Middle frontal gyrus (tissue), 1 donor: Measurements from ENCODE around the gene NCF4.

Experiments
- DNase-seq: peaks from one replicate; pipeline ENCODE4 v3.0.0-alpha.2; 2015; ENCODE audit warnings: low spot score; ENCODE audit errors: extremely low spot score

The NCF4 gene

GRCh38 chr22:36894266-36894665 is 33.5 kb downstream of the NCF4 start:
- DNase-seq: no peak

DNA sequence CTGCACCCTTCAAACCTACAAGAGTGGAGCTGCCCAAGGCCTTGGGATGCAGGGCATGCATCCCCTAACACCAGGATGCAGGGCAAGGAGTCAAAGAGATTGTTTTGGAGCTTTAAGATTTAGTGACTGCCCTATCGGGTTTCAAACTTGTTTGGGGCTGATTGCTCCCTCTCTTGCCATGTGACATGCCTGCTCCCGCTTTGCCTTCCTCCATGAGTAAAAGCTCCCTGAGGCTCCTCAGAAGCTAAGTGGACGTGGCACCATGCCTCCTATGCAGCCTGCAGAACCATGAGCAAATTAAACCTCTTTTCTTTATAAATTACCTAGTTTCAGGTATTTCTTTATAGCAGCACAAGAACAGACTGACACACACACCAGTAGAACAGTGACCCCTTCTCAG is 36.8 kb downstream of the NCF4 start:
- DNase-seq: no peak

DNA sequence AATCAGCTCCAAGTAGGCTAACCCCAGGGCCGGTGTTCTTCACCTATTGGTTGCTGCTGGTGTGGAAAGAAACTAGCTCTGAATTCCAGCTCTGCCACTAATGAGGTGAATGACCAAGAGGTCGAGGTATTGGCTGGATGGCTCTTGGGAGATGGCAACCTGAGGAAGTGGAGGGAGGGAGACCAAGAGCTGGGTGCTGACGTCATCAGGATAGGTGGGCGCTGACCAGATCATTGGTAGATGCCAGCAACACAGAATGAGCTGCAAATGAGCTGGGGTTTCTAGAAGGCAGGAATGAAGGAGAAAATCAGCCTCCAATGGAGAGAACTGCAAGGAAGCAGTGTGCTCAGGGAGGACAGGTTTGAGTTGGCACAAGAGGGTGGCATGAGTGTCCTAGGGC is 37.9 kb downstream of the NCF4 start:
- no peak for DNase-seq

- DNase-seq: no peak
Measured at GRCh38 chr22:36899498-36899897, 38.7 kb downstream of the NCF4 start.

DNA sequence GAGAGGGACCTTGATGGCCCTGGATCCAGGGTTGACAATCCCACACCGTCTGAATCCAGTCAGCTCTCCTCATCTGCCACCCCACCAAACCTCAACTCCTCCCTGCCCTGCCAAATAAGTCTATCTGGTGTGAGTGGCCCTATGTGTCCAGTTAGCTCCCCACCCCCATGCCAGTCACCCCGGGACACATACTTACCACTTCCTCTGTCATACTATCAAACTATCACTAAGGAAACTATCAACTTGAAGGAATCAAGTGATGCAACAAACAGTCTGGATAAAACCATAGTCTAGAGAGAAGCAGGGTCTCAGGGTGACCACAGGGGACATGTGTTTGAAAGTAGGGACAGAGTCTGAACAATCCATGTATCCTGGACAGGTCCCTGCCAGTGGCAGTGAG is 39.4 kb downstream of the NCF4 start:
- DNase-seq: no peak

DNA sequence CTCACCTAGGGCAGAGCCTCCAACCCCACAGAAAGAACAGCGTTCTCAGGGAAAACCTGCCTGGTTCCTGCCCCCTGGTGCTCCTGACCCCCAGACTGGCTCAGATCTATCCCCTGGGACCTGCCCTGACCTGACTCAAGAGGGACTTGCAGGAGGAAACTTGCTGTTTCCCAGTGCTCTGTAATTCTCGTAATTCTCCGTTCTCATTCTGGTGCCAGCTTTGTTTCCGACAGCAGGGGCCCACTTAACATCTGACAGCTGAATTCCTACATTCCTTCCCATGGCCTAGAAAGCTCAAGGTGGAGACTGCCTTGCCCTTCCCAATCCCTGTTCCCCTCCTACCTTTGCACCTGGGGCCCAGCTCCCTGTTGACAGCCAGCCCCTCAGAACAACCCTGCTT is 40.1 kb downstream of the NCF4 start:
- no peak for DNase-seq

DNA sequence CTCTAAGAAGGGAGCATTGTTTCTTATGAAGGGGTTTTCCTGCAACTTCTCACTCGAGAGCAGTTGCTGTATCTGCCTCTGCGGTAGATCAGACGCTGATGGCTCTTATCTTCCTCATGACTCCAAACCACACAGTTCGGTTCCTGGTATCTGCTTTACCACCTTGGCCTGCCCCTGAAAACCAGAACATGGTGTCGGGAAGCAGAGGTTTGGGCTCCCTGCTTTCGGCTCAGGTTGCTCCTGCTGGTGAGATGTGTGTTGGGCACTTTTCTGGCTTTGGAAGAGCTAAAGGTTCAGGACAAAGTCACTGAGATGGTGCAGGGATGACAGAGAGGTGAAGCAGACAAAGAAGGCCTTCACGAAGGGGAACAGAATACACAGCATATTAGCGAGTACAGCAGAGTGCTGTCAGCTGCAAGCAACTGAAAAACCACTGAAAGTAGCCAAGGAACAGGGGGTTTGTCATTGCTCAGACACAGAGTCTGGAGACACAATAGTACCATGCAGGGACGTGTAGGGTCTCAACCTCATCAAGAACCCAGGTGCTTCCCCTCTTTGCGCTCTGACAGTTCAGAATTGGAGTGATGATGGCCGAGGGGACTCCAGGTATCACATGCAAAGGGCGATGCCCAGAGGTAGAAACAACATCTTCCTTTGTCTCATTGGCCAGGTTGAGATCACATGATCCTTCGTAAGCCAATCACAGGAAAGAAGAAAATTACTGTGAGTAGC is 40.8 kb downstream of the NCF4 start:
- DNase-seq: no peak

DNA sequence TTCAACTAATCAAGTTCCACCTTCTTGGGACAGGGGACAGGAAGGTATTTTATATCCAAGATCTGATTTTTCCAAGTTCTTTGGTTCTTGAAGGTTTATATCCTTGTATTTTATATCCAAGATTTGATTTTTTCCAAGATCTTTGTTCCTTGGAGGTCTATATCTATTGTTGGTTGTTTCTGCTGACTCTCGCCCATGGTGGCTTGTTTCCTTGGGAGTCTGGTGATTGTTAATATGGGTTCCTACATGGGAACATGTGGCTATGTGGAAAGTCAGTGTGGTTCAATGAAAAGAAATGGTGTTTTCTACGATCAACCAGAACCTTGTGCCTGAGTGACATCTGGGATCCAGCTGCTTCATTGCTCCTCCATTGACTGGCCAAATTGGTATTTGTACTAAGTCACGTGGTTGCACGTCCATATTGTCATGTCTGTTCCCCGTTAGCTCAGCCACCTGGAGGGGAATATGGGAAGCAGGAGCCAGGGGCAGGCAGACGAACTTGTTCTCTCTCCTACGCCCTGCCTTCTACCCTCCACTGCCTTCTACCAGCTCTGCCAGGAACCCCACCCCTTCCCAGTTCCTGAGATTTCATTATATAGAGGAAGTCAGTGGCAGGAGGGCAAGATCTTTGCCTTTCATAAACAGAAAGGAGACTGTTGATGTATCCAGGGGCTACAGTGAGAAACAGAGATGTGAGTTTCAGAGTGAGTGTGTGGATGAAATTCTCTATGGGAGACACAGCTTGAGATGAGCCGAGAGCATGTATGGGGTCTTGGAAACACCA is 41.5 kb downstream of the NCF4 start:
- DNase-seq: no peak

- DNase-seq: no peak
Measured at GRCh38 chr22:36904260-36904880, 43.6 kb downstream of the NCF4 start.

GRCh38 chr22:36907253-36908195 is 46.7 kb downstream of the NCF4 start:
- DNase-seq: no peak

- DNase-seq: no peak
Measured at GRCh38 chr22:36910461-36910860, 49.7 kb downstream of the NCF4 start.

GRCh38 chr22:36911887-36912661 is 51.3 kb downstream of the NCF4 start:
- no peak for DNase-seq

- no peak for DNase-seq
Measured at GRCh38 chr22:36912694-36913426, 52.1 kb downstream of the NCF4 start.

DNA sequence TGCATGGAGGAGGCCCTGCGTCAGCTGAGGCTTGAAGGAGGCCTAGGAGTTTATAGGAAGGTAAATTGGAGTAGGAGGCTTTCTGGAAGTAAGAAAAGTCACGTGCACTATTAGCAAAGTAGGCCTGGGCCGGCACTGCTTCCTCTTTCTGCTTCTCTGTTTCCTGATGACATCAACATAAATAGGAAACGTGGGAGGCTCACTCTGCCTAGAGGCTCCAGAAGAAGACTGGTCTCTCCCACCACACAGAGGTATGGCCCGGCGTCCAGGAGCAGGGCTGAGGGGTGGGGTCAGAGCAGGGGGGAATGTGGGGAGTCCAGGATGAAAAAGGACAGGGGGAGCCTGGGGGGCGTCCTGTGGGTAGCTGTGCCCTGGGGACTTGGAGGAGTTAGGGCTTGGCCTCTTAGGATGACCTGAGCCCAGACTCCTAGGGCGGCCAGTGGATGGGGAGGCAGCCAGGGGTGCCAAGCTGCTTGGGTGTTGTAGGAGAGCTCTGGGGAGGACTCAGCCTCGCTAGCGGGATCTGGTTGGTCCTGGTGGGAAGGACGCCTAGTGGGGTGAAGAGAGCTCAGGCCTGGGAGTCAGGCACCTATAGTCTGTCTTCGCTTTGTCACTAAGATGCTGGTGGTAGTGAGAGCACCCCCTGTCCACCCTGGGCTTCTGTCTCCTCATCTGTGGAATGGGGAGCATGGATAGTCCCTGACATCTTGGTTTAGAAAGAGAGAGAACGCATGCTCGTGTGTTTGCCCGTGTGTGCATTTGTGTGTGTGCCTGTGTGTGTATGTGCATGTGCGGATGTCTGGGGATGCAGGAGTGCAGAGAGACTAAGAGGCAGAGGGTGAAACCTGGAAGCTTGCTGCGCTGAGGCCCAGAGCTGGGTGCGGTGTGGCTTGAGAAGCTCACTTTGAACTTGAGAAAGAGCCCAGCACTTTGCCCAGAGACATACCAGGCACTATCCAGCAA is 52.9 kb downstream of the NCF4 start, which contains the start of gene CSF2RB:
TSS of gene CSF2RB (plus strand) at position 202 of the 963 bp plus-strand sequence. CDS start 8,580 bp downstream, outside the sequence.
- DNase-seq: no peak

GRCh38 chr22:36914390-36914752 is 53.6 kb downstream of the NCF4 start:
- DNase-seq: no peak

GRCh38 chr22:36916034-36916433 is 55.2 kb downstream of the NCF4 start:
- DNase-seq: no peak

DNA sequence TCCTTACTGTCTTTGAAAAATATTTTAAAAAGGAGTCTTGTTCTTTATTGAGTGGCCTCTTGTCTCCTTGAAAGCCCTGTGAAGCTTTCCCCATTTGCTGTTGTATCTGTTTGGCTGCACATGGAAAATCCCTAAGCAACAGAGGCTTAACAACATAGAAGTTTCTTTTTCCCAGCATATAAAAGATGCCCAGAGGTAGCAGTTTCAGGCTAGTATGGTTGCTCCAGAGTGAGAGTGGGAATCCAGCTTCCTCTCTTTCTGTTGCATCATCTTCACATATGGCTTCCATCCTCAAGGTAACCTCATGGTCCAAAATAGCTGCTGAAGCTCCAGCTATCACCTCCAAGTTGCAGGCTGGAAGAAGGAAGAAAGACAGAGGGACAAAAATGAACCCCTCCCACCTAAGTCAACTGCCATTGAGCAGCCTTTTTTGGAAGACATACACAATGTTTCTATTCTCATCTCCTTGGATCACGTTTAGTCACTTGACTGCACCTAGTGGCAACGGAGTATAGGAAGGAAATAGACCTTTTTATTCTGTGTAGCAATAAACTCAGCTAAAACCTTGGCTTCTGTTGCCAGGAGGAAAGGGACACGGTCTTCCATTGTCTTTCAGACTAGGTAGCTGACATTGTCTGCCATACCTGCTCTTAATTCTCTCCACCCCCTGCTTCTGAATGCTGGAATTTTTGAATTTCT is 57.9 kb downstream of the NCF4 start:
- no peak for DNase-seq
